ENCODE results near the gene CPNE4.

The CPNE4 gene

GRCh38 chr3:131596884-131597283 is 437.9 kb downstream of the CPNE4 start:
- Histone ChIP-seq H3K4me3 (ENCODE audit: low read length) (no peak overlapping the region), H3K4me2 (ENCODE audit: low read depth, low read length) (no peak overlapping the region), H3K9me3 (replicated peaks; ENCODE audit: insufficient read depth, low read length) (no peaks in the 10 kb centered on the region), H3K36me3 (replicated peaks; ENCODE audit: insufficient read depth, low read length) (no peaks in the 10 kb centered on the region), H2AFZ (ENCODE audit: low read length) (no peak overlapping the region), H3K79me2 (ENCODE audit: low read length) (no peaks in the 10 kb centered on the region), H3K9me2 (replicated peaks; ENCODE audit: insufficient read depth, low read length) (no peaks in the 10 kb centered on the region), H3K9ac (ENCODE audit: low read length) (no peak overlapping the region), H4K20me1 (ENCODE audit: insufficient read depth, low read length) (no peaks in the 10 kb centered on the region), H3K27ac (ENCODE audit: low read length) (no peak overlapping the region), H3F3A (ENCODE audit: insufficient read depth, low read length) (no peaks in the 10 kb centered on the region), H3K27me3 (replicated peaks; ENCODE audit: insufficient read depth, low read length) (no peaks in the 10 kb centered on the region), H3K4me1 (ENCODE audit: low read length) (no peaks in the 10 kb centered on the region)
- TF ChIP-seq EZH2 (optimal IDR thresholded peaks at IDR 0.05; ENCODE audit: low read depth, low read length) (no peak), EZH2phosphoT487 (IDR thresholded peaks at IDR 0.05; ENCODE audit: low read length) (no peak)
- TF ChIP-seq, protein P1, sequence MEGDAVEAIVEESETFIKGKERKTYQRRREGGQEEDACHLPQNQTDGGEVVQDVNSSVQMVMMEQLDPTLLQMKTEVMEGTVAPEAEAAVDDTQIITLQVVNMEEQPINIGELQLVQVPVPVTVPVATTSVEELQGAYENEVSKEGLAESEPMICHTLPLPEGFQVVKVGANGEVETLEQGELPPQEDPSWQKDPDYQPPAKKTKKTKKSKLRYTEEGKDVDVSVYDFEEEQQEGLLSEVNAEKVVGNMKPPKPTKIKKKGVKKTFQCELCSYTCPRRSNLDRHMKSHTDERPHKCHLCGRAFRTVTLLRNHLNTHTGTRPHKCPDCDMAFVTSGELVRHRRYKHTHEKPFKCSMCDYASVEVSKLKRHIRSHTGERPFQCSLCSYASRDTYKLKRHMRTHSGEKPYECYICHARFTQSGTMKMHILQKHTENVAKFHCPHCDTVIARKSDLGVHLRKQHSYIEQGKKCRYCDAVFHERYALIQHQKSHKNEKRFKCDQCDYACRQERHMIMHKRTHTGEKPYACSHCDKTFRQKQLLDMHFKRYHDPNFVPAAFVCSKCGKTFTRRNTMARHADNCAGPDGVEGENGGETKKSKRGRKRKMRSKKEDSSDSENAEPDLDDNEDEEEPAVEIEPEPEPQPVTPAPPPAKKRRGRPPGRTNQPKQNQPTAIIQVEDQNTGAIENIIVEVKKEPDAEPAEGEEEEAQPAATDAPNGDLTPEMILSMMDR (IDR thresholded peaks at IDR 0.05; ENCODE audit: low read length) = no peak
- DNase-seq = no peak

GRCh38 chr3:131591394-131592014 is 443.3 kb downstream of the CPNE4 start:
- Histone ChIP-seq H3K9me2 (replicated peaks; ENCODE audit: insufficient read depth, low read length) (no peaks in the 10 kb centered on the region), H3K27ac (ENCODE audit: low read length) (no peak overlapping the region), H3K27me3 (replicated peaks; ENCODE audit: insufficient read depth, low read length) (no peaks in the 10 kb centered on the region), H3K4me1 (ENCODE audit: low read length) (no peaks in the 10 kb centered on the region), H4K20me1 (ENCODE audit: insufficient read depth, low read length) (no peaks in the 10 kb centered on the region), H3K79me2 (ENCODE audit: low read length) (no peaks in the 10 kb centered on the region), H3K9ac (ENCODE audit: low read length) (no peak overlapping the region), H2AFZ (ENCODE audit: low read length) (no peak overlapping the region), H3K9me3 (replicated peaks; ENCODE audit: insufficient read depth, low read length) (no peaks in the 10 kb centered on the region), H3K4me3 (ENCODE audit: low read length) (no peak overlapping the region), H3K4me2 (ENCODE audit: low read depth, low read length) (no peak overlapping the region), H3K36me3 (replicated peaks; ENCODE audit: insufficient read depth, low read length) (no peaks in the 10 kb centered on the region), H3F3A (ENCODE audit: insufficient read depth, low read length) (no peaks in the 10 kb centered on the region)
- no peak for DNase-seq
- no peak for TF ChIP-seq EZH2phosphoT487 (IDR thresholded peaks at IDR 0.05; ENCODE audit: low read length)
- TF ChIP-seq, protein P1 (IDR thresholded peaks at IDR 0.05; ENCODE audit: low read length) = no peak
- TF ChIP-seq EZH2 (optimal IDR thresholded peaks at IDR 0.05; ENCODE audit: low read depth, low read length) = no peak

- no peak for DNase-seq
- H4K20me1 ChIP-seq (ENCODE audit: insufficient read depth, low read length) = no peaks in the 10 kb centered on the region
- no peak overlapping the region for H3K27ac ChIP-seq (ENCODE audit: low read length)
- no peak overlapping the region for H2AFZ ChIP-seq (ENCODE audit: low read length)
- no peaks in the 10 kb centered on the region for H3K79me2 ChIP-seq (ENCODE audit: low read length)
- H3K9ac ChIP-seq (ENCODE audit: low read length) = no peak overlapping the region
- no peaks in the 10 kb centered on the region for H3K9me3 ChIP-seq (replicated peaks; ENCODE audit: insufficient read depth, low read length)
- no peaks in the 10 kb centered on the region for H3K27me3 ChIP-seq (replicated peaks; ENCODE audit: insufficient read depth, low read length)
- H3K4me3 ChIP-seq (ENCODE audit: low read length) = no peak overlapping the region
- no peak overlapping the region for H3K4me2 ChIP-seq (ENCODE audit: low read depth, low read length)
- TF ChIP-seq EZH2 (optimal IDR thresholded peaks at IDR 0.05; ENCODE audit: low read depth, low read length) (no peak), EZH2phosphoT487 (IDR thresholded peaks at IDR 0.05; ENCODE audit: low read length) (no peak)
- TF ChIP-seq, protein P1 (IDR thresholded peaks at IDR 0.05; ENCODE audit: low read length) = no peak
- no peaks in the 10 kb centered on the region for H3F3A ChIP-seq (ENCODE audit: insufficient read depth, low read length)
- no peaks in the 10 kb centered on the region for H3K9me2 ChIP-seq (replicated peaks; ENCODE audit: insufficient read depth, low read length)
- H3K4me1 ChIP-seq (ENCODE audit: low read length) = no peaks in the 10 kb centered on the region
- H3K36me3 ChIP-seq (replicated peaks; ENCODE audit: insufficient read depth, low read length) = no peaks in the 10 kb centered on the region
Measured at GRCh38 chr3:131586277-131586676, 448.5 kb downstream of the CPNE4 start.
